ENCODE data around the gene C1QL1.
A peak's percentile ranks its signal among the peaks of the same experiment; 100 is the strongest.
"Not testable (repeated sequence)": the region's sequence is repeated elsewhere in the genome, so short reads cannot be mapped to it uniquely, and the experiment has no call there.

C1QL1 gene

DNA sequence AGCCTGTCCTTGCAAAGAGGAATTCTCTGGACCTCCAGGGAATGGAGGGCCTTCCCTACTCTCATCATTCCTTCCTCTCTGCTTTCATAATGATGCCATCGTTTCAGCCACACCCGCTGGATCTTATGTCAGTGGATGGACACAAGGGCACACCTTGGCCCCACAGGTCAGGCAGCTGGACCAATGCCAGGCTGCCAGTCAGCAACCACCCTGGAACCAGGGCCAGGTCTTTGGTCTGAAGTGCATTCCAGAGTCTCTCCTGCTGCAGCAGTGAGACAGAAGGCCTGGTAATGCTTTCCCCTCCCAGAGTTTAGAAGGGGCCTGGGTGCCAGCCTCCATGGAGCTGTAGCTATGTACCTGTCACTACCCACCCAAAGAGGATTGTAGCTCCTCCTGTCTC is 7.4 kb downstream of the C1QL1 start:
- DNase-seq (ENCODE audit: low spot score) = no peak

DNA sequence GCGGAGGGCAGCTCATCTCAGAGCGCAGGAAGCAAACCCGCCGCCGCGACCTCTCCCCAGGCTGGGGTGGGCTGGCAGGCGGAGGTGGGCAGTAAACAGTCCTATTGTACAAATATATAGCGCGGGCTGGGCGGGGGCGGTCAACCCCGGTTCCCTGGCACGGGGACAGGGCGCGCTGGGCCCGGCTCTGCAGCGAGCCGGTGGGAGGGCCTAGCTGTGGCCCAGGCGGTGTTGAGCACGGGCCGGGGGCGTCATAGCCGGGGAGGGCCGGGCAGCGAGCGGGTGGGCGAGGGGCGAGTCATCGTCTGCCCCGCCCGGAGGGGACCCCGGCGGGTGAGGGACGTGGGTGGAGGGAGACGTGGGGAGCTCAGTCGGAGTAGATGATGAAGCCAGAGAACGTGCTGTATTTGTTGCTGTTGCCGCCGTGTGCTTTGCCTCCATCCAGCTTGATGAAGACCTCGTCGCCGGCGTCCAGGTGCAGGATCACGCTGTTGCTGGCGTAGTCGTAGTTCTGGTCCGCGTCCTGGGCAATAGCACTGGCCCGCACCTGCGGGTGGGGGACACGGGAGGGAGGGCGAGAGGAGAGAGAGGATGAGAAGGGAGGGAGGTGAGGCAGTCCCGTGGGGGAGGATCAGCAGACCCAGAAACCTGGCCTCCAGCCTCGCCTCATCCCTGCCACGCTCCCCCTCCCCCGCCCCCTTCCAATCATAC is 8.1 kb downstream of the C1QL1 start:
- DNase-seq (ENCODE audit: low spot score) = no peak

DNA sequence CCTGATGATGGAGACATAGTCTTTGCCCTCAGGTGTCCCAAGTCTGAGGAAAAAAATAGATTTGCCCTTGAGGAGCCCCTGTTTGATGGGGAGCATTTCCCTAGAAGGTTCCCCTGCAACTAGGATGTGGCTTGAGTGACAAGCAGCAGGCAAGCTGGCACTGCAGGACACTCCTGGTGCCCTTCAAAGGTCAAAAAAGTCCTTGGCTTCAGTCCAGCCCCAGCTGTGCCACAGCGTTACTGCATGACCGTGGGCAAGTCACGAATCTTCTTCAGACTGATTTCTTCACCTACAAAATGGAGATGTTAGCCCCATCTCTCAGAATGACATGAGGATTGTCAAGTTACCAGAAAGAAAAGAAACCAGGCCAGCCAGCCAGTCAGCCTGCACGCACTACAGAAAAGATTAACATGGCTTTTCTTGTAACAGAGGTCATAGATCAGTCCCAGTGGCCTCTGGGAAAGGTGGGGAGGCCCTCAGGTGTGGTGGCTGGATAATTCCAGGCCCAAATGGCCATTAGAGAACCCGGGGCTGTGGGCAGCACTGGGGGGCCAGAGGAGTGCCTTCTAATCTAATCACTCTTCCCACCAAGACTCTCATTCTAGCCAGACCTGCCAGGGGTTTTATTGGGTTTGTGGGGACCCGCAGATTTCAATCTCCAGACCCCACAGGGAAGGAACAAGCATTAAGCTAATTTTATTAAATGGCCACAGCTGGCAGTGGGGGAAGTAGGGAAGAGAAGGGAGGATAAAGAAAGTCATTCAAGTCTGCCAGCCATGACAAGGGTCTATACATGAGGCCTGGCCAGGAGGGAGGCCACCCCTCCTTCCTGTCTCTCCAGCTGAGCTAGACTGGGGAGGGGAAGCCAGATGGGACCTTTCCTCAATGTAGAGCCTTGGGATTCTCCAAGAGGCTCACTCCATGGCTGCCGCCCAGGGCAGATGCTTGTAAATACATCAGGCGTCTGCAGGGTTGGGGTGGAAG is 10.8 kb downstream of the C1QL1 start:
- no peak for DNase-seq (ENCODE audit: low spot score)

DNA sequence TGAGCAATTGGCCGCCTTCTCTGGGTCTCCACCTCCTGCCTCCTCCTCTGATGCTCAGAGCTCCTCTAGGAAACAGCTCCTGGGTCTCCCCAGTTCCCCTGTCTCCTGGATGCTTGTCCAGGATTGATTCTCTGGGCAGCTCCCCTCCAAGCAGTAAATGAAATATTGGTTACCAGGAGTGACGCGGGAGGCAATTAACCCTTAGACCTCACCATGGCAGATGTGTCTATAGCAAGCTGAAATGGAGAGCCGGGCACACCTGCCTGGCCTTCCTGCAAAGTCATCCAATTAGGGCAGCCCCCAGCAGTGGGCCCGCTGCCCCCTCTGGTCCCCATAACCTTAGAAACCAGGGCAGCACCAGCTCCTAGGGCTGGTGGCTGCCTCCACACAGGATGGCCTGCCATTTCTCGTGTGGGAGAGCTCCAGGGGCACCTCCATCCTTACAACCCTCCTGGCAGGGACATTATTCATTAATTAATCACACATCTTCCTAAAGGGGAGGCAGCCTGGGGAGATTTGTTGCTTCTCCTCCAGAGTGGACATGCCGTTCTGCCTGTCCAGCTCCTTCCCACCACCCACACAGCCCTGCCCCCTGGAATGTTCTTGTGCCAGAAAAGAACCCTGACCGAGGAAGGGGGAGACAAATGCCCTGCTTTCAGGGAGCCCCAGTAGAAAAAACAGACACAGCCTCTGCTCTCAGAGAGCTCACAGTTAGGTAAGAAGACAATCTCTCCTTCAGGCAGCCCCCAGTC is 12.3 kb downstream of the C1QL1 start:
- no peak for DNase-seq (ENCODE audit: low spot score)

DNA sequence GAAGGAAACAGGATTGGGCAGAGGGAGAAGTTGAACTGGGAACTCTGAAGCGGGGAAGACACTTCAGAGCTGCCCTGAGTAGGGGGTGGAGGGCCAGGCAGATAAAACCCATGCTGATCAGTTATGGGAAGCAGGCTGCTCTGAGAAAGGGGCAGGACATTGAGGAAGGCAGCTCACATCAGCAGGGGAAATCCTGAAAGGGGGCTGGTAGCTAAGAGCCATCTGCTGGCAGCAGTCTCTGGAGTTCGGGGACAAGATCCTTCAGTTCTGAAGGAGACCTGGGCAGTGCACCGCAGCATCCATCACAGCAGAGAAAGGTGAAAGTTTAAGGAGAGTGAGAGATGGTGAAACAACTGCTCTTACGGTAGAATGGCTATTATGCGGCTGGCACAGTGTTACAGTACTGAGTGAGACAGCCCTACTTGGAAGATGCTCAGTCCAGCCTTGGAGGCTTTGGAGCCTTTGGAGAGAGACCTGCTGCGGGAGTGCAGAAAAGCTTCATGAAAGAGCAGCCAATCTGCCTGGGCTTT is 15.1 kb downstream of the C1QL1 start:
- no peak for DNase-seq (ENCODE audit: low spot score)

DNA sequence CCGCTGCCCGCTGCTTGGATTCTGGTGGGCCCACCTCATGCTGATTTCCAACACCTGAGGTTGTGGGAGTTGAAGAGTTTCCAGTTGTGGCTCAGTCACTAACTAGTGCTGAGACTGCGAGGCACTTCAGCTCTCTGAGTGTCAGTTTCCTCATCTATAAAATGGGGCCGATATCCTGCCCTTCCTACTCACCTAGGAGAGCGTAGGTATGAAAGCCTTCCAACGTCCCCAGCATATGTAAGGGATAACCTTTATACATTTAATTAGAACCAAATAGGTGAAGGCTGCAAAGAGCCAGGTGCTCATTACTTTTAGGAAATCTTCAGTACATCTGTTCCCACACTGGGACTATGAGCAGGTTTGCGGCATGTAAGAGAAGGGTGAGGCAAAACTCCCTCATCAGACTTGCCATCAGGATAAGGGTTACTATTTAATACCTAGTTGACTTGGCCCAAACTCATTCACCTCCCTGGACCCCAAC is 19.7 kb downstream of the C1QL1 start:
- DNase-seq (ENCODE audit: low spot score) = no peak

DNA sequence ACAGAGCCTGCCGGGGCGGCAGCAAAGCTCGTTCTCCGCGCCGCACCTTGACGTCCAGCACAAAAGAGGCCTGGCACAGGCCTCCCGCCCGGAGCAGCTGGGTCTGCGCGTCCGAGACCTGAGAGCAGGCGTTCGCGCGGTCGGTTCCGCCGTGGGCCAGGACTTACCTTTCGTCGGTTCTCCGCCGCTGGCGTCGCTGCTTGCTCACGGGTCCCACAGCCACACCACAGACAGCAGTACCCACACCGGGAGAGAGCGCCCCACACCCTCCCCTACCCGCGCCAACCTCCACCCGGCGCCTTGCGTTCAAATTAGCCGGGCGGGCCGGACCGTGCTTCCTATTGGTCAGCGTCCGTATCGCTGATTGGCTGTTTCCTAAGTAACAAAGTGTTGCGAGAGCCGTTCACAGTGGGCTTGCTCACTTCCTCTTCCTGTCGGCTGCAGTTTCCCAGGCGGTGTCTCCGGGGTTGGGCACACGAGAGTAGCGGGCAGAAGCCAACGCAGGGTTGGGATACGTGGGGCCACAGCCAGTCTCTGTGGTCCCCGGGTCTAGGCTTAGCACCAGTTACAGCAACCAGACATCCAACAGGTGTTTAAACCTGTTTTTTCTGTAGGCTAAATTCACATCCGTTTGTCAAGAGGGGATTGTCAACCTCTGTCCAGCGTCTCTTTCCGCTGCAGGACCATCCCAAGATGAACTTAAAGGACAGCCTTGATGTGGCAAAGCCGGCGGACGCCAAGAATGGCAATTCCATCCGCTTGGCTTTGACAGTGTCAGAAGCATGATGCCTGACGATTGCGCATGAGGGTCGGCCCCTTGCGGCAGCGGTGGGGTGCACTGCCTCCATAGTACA is 20.4 kb downstream of the C1QL1 start, which contains the start of gene KIF18B:
Gene KIF18B, minus strand, starts transcription at position 313 of the 854 bp plus-strand sequence. CDS start 11,429 bp downstream, outside the sequence.
- peak; percentile 99 for DNase-seq (ENCODE audit: low spot score)

DNA sequence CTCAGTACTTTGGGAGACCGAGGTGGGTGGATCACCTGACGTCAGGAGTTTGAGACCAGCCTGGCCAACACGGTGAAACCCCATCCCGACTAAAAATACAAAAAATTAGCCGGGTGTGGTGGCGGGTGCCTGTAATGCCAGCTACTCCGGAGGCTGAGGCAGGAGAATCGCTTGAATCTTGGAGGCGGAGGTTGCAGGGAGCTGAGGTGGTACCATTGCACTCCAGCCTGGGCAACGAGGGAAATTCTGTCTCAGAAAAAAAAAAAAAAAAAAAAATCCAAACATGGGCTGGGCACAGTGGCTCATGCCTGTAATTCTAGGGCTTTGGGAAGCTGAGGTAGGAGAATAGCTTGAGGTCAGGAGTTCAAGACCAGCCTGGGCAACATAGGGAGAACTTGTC is 22.5 kb downstream of the C1QL1 start:
- not testable (repeated sequence) for DNase-seq (ENCODE audit: low spot score)

DNA sequence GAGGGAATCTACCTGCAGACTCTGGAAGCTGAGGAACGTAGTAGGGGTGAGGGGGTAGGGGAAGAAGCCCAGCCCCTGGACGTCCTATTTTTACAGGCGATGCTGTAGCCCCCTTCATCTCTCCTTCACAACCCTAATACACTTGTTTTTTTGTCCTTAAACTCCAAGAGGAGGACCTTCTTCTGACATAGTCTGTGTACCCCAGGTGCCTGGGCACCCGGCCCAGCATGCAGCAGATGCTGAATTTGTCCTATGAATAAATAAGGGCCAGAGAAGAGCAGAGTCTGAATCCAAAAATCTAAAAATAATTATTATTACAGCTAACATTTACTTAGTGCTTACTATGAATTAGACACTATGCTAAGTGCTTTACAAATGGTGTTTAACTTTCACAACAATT is 25.6 kb downstream of the C1QL1 start:
- no peak for DNase-seq (ENCODE audit: low spot score)

DNA sequence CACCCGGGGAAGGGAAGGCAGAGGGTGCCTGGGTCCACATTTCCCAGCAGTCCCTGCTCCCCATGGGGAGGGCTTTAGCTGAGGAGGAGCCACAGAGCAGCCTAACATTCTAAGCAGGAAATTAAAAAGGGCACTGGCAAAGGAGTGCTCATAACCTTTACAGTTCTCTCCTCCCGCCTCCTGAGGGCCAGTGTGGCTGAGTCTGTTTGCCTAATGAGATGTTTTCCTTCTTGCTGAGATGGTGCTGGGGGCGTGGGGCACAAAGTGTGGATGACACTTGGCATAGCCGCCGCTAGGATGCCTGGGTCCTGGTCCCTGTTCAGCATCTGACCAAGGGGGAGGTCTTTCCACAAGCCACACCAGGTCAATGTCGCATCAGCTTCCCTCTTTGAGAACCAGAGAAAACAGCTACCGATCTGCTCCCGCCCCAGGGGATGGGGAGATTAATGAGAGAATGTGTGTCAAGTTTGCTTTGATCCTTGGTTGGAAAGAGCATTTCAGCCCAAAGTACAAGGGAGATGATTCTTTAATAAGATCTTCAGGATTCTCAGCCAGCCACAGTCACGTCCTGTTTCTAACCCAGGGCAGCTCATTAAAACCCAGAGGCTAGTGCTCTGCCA is 26.3 kb downstream of the C1QL1 start:
- no peak for DNase-seq (ENCODE audit: low spot score)

DNA sequence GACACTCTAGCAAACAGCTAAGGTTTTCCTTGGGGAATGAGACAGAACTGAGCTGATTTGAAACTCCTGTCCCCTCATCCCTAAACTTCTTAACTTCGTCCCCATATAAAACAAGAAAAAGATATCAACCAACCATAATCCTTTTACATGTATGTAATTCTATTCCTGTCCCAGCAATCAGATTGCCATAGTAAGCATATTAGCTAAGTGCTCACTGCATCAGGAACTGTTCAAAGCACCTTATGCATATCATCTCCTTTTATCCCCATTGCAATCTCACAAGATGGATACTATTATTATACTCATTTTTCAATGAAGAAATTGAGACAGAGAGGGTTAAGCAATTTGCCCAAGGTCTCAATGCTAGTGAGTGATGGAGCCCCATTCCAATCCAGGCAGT is 27.3 kb downstream of the C1QL1 start:
- no peak for DNase-seq (ENCODE audit: low spot score)

DNA sequence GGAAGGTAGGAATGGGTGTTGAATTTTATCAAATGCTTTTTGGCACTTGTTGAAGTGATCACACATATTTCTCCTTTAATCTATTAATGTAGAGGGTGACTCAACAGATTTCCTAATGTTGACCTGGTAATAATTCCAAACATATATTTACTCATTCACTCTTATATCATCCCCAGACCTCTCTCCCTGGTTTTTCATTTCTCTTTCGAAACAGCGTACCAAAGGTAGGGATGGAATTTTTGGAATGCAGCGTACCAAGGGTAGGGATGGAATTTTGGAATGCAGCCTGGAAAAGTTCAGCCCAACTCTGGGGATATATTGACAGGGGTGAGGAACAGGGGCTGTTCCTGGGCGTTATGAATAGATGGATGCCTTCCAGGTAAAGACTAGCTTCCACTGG is 27.8 kb downstream of the C1QL1 start:
- no peak for DNase-seq (ENCODE audit: low spot score)

DNA sequence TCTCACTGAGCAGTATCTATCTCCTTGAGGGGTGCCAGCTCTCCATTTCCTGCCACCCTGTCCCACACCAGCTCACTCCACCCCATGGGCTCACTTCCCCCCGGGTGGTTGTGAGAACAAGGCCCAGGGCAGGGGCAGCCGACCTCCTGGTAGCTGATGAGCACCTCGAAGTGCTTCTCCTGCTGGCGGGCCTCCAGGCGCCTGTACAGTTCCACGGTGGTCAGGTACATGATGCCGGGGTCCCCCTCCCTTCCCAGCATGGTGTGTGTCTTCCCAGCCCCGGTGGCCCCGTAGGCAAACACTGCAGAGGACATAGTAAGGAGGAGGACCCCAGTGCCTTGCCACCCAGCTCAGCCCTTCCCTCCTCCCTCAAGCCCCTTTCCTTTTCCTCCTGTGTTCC is 33.0 kb downstream of the C1QL1 start:
- no peak for DNase-seq (ENCODE audit: low spot score)

DNA sequence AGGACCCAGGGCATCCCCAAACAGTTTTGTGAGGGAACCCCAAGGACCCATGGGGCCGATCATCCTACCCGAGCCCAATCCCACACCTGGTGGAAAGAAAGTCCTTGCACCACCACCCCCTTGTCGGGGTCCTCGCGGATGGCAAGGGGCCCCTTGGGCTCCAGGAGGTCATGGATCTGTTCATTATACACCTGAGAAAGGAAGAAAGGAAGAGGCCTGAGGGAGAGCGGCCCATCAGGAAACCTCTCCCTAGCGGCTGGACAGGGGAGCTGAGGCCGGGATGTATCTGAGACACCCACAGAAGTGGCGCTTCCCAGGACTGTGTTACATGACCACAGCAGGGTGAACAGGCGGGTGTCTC is 33.4 kb downstream of the C1QL1 start:
- no peak for DNase-seq (ENCODE audit: low spot score)

DNA sequence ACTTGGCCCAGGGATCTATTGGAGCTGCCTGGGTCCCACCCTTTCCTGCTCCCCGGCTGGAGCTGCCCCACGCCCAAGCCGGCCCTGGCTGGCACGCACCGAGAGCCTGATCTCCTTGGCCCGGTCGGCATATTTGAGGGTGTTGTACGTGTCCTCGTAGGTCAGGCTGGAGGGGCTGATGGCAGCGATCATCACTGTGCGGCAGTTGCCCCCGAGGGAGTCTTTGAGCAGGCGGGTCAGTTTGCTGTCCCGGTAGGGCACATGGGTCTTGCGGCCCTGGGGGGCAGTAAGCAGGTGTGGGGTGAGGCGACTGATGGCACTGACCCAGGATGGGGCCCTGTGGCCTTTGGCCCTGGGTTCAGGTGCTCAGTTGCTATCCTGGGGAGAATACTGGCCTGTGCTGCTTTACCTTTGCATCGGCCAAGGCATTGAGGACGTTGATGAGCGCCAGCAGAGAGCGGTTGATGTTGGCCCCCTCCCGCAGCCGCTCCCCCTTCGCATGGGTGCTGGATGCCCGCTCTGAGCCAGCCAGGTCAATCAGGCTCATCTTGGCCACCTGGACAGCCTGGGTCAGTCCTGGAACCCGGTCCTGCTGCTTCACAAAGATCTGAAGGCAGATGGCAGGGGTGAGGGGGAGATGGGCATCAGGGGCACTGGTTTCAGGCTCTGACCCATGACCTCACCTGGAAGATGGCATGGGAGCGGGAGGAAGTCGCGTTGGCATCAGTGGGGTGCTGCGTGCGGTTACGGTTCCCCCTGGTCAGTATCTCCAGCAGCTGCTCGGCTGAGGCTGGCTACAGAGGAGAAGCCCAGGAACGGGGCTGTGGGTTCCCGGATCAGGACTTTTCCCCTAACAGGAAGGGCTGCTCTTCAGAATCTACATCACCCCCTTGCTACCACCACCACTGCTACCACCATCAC is 34.0 kb downstream of the C1QL1 start:
- no peak for DNase-seq (ENCODE audit: low spot score)

DNA sequence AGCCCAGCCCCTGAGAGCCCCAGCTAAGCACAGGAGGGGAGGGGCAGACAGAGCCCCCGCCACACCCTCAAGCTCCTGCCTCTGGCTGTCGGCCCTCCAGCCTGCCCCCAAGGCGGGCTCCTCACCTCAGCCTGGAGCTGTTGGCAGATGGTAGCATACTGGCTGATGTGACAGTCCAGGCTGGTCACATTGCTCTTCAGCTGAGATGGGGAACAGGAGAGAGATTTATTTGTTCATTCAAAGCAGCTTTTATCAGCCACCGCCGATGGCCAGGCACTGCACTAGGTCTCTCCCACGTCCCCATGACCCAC is 35.4 kb downstream of the C1QL1 start:
- no peak for DNase-seq (ENCODE audit: low spot score)

DNA sequence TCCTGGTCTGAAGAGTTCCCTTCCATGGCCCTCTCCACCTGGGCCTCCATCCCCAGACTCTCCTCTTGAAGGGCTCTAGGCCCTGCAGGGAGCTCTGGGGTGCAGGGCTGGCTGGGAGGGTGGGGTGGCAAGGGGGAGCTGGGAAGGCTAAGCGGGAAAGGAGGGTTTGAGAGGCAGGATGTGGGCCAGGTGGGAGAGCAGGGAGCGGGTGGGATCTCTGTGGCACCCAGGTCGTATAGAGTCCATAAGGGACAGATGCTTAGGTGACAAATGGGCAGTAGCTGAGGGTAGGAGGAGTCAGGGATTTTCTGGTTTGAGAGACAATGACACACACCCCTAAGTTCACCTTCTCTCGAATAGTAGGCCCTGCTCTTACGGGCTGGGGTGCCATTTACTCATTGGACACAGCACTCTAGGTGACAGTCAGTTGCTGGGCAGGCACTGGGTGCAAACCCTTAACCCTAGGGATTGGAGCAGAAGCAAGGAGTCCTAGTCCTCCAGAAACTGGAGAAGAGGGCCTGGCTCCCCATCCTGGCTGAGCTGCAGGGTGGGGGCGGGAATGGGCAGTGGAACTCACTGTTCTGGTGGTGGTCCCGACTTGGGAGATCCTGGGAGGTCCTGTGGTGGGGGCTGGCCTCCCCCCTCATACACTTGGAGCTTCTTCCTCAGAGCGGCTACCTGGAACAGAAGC is 35.9 kb downstream of the C1QL1 start:
- DNase-seq (ENCODE audit: low spot score) = no peak

DNA sequence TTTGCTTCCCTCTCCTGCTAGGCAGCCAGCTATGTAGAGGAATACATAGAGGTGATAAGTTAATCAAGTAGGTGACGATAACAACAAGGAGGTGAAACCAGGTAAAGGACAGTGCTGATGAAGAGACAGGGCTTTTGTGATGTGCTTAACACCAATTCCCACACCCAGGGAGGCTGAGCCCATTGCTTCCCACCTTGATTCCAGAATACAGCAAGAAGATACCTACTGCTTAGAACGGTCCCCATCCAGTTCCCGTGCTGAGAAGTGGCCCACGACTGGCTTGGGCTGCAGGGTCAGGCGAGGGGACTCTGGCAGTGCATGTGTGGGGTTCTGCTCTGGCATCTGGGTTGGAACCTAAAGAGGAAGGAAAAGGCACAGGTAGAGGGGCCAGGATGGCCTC is 36.7 kb downstream of the C1QL1 start:
- DNase-seq (ENCODE audit: low spot score) = no peak

DNA sequence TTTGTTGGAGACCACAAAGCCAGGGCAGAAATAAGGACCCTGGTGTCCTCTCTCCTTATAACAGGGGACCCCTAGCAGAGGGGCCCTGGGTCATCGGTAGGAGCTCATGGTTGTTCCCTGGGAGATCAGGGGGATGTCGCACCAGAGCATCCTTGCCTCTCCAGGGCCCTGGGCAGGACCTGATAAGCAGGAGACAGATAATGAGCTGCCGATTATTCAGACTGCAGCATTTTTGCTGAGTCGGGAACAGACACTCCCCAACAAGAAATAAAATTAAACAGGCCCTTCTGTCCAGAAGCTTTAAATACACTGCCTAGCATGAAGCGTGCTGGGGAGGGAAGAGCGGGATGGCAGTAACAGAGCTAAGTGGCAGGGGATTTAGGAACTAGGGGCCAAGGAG is 37.4 kb downstream of the C1QL1 start:
- no peak for DNase-seq (ENCODE audit: low spot score)
